ENCODE measurements around the gene RANBP3. TPM values are rescaled to one million over a fixed set of nuclear protein-coding genes. Genes with fewer than 3 reads are reported as not detected.

RANBP3 gene
- total RNA-seq, 1 donor from 2014 or later, result 98.5 TPM

DNA sequence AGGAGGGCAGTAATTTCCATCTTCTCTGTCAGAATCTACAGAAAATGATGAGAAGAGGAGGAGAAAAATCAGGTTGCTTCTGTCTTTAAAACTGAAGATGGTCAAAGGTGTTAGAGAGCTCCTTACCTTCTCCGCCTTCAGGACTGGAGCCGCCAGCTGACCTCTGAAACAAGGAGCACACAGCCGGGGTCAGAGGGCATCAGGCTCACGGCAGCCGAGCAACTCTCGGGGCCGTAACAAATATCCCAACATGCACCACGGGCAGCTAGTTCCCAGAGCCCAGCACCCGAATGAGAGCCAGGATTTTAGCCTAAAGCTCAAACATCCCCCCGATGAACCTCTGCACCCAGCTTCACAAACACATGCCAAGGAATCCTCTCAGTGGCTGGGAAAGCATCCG, 36.3 kb downstream of the RANBP3 start:
- Mint-ChIP-seq H3K27ac (no peak overlapping the region), H3K27me3 (no peaks in the 10 kb centered on the region), H3K9me3 (no peaks in the 10 kb centered on the region), H3K4me1 (peaks cover 1% of the 10 kb centered on the region), H3K36me3 (ENCODE audit: low read depth) (peaks cover 67% of the 10 kb centered on the region), H3K4me3 (no peak overlapping the region)
- TF ChIP-seq, protein P1, sequence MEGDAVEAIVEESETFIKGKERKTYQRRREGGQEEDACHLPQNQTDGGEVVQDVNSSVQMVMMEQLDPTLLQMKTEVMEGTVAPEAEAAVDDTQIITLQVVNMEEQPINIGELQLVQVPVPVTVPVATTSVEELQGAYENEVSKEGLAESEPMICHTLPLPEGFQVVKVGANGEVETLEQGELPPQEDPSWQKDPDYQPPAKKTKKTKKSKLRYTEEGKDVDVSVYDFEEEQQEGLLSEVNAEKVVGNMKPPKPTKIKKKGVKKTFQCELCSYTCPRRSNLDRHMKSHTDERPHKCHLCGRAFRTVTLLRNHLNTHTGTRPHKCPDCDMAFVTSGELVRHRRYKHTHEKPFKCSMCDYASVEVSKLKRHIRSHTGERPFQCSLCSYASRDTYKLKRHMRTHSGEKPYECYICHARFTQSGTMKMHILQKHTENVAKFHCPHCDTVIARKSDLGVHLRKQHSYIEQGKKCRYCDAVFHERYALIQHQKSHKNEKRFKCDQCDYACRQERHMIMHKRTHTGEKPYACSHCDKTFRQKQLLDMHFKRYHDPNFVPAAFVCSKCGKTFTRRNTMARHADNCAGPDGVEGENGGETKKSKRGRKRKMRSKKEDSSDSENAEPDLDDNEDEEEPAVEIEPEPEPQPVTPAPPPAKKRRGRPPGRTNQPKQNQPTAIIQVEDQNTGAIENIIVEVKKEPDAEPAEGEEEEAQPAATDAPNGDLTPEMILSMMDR (IDR thresholded peaks at IDR 0.05), result no peak
- intact Hi-C loops (cut with micrococcal nuclease), result no loop called here
- no peak for DNase-seq
- ChIA-PET POLR2A (no interaction called here), CTCF (interaction anchor here (1.2 kb wide), 1 partner anchor 26 kb away, joined by 3 read pairs; no protein-coding TSS in a partner anchor)
- ATAC-seq (ENCODE audit: low read depth), result no peak

DNA sequence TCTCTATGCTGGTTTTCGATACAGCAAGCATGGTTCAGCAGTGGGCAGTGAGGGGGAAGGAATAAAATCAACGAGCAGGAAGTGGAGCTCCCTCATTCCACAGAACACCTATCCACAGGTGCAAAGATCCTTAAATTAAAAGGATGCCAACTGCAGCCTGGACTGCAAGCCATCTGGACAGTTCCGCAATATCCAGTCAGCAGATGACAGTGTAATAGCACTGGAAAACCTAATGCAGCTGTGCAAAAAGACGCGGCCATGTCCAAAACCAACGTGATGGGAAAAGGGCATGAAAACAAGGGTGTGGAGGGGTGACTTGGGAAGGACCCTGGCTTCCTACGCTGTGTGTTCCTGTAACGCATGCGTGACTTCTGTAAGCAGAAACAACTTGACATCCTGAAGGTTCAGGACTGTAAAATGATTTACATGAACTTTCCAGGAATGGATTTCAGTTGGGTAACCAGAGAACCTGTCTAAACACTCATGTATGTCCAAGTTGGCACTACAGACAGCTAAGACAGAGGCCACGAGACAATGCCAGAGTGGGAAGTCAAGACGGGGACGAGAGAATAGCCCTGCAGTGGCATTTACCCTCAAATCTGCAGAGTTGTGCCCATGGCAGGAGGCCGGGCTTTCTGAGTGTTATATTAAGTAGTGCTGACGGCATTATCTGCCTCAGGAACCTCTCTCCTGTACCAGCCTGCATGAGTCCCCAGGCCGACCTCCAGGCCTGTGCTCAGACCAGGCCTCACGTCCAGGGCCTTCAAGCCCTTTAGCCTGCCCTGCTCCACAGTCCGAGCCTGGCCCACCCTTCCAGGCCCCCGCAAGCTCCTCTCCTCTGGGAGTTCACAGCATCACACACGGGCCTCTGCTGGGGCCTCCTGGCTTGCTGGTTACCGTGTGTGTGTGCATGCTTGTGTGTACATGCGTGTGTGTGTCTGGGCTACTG, 37.4 kb downstream of the RANBP3 start:
- ChIA-PET CTCF (no interaction called here), POLR2A (no interaction called here)
- Mint-ChIP-seq H3K4me1 (no peaks in the 10 kb centered on the region), H3K27me3 (no peaks in the 10 kb centered on the region), H3K27ac (no peak overlapping the region), H3K36me3 (ENCODE audit: low read depth) (peaks cover 72% of the 10 kb centered on the region), H3K4me3 (no peak overlapping the region), H3K9me3 (no peaks in the 10 kb centered on the region)
- DNase-seq (no peak), ATAC-seq (ENCODE audit: low read depth) (no peak)
- TF ChIP-seq, protein P1 (IDR thresholded peaks at IDR 0.05), result no peak
- intact Hi-C loops (cut with micrococcal nuclease), result no loop called here

- no peaks in the 10 kb centered on the region for H3K27me3 Mint-ChIP-seq
- H3K4me3 Mint-ChIP-seq, result no peak overlapping the region
- TF ChIP-seq, protein P1 (IDR thresholded peaks at IDR 0.05), result no peak
- no peak for DNase-seq
- no peak for ATAC-seq (ENCODE audit: low read depth)
- ChIA-PET POLR2A (no interaction called here), CTCF (interaction anchor here (1.1 to 1.5 kb wide), 2 partner anchors 30 to 134 kb away, joined by 3 to 4 read pairs; no protein-coding TSS in a partner anchor)
- H3K4me1 Mint-ChIP-seq, result no peaks in the 10 kb centered on the region
- H3K36me3 Mint-ChIP-seq (ENCODE audit: low read depth), result peaks cover 77% of the 10 kb centered on the region
- H3K27ac Mint-ChIP-seq, result no peak overlapping the region
- intact Hi-C loops (cut with micrococcal nuclease), result no loop called here
- H3K9me3 Mint-ChIP-seq, result no peaks in the 10 kb centered on the region
Observed at GRCh38 chr19:5937550-5937949, 40.4 kb downstream of the RANBP3 start.

DNA sequence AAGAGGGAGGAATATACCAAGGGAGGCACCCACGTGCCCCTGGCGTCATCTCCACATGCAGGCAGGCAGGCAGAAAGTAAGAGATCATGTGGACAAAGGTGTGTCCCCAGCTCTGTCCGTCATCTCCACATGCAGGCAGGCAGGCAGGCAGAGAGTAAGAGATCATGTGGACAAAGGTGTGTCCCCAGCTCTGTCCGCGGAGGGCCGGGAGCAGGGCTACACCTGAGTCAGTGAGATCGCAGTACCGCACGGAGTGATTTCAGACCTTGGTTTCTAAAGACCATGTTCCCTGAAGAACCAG, 41.7 kb downstream of the RANBP3 start:
- intact Hi-C loops (cut with micrococcal nuclease), result no loop called here
- ChIA-PET CTCF (interaction anchor here (1.5 kb wide), 1 partner anchor 32 kb away, joined by 3 read pairs; no protein-coding TSS in a partner anchor), POLR2A (no interaction called here)
- Mint-ChIP-seq H3K4me3 (no peak overlapping the region), H3K9me3 (no peaks in the 10 kb centered on the region), H3K27ac (no peak overlapping the region), H3K4me1 (no peaks in the 10 kb centered on the region), H3K36me3 (ENCODE audit: low read depth) (peaks cover 80% of the 10 kb centered on the region), H3K27me3 (no peaks in the 10 kb centered on the region)
- TF ChIP-seq, protein P1 (IDR thresholded peaks at IDR 0.05), result no peak
- no peak for ATAC-seq (ENCODE audit: low read depth)
- no peak for DNase-seq

DNA sequence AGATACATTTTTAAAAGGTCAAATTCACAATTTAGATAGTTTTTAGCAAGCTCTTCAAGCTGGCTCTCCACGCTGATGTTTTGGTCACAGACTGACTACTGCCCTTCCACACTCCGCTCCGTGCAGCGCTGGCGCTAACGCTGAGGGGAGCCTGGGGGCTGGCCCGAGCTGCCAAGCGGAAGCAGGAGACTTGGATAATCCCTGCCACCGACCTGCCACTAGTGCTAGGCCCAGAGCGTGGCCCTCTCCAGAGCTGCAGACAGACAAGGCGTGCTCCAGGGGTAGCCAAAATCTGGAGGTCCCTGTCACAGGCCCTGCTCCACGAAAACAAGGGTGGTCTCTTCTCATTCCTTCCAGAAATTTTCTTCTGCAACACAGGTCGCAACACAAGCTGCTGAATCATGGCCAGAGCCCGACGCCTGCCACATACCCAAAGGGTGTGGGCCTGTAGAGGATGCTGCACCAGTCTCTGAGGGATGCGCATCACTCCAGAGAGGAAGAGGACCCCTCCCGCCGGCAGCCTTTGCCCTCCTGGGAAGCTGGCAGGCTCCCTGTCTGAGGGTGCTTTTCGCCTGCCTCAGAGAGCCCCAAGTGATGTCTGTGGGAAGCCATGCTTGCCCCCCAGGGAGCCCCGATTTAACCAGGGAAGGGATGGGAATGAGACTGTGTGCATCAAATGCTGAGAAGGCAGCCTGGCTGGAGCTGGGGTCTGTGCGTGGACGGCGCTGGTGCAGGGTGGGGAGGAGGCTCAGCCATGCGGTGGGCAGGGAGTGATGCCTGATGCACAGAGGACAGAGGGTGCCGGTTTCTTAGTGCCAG, 42.3 kb downstream of the RANBP3 start:
- Mint-ChIP-seq H3K27me3 (no peaks in the 10 kb centered on the region), H3K4me3 (no peak overlapping the region), H3K4me1 (no peaks in the 10 kb centered on the region), H3K9me3 (no peaks in the 10 kb centered on the region), H3K27ac (no peak overlapping the region), H3K36me3 (ENCODE audit: low read depth) (peaks cover 81% of the 10 kb centered on the region)
- TF ChIP-seq, protein P1 (IDR thresholded peaks at IDR 0.05), result no peak
- CTCF ChIA-PET, result no interaction called here
- POLR2A ChIA-PET, result no interaction called here
- ATAC-seq (ENCODE audit: low read depth) (no peak), DNase-seq (no peak)
- intact Hi-C loops (cut with micrococcal nuclease), result no loop called here

All from activated B cell treated with CpG ODN at 0.5 μM for 24 hours (primary cell).